ENCODE data around the gene APOO.

DNA sequence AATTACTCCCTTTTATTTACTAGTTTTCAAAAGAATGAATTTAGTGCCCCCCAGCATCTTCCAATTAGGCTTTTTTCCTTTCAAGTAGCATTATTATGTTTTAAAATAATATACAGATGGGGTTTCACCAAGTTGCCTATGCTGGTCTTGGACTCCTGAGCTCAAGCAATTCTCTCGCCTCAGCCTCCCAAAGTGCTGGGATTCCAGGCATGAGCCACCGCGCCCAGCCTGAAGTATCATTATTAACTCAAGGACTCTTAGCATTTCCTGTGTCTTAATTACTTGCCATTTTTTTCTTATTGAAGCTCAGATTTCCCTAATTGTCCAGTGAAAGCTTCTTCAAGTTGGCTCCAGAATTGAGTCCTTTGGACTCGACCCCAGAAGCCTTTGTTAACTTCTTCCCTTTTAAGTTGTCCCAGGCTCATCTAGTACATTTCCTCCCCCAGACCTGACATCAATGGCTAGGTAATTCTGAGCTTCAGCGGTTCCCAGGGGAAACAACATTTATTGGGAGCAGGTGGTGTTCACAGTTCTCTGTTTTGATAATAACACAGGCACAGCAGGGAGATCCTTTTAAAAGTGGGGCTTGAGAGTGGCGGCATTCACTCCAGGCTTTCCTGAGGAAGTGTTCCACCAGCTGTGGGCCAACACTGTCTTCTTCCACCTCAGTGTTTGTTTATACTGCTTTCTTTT, 114.7 kb downstream of the APOO start:
- no peak for TF ChIP-seq TAF1 (IDR thresholded peaks at IDR 0.05; ENCODE audit: low read depth, low read length)
- TF ChIP-seq POLR2A (IDR thresholded peaks at IDR 0.05; ENCODE audit: low read depth, low read length), result no peak
- TF ChIP-seq POLR2AphosphoS5 (IDR thresholded peaks at IDR 0.05; ENCODE audit: low read depth, low read length), result no peak
- no peak for TF ChIP-seq SPI1 (IDR thresholded peaks at IDR 0.05; ENCODE audit: low read depth, low read length)
- TF ChIP-seq POU2F2 (IDR thresholded peaks at IDR 0.05; ENCODE audit: low read depth, low read length), result no peak
- no peak for TF ChIP-seq PAX5 (IDR thresholded peaks at IDR 0.05; ENCODE audit: insufficient read depth, low read length, severe bottlenecking)
